Measurements from ENCODE around the gene RPGRIP1. TPM values are rescaled to one million over a fixed set of nuclear protein-coding genes. Genes with fewer than 3 reads are reported as not detected.
"Not testable (repeated sequence)": the region's sequence is repeated elsewhere in the genome, so short reads cannot be mapped to it uniquely, and the experiment has no call there.

The RPGRIP1 gene
- total RNA-seq, 2 donors from 2014 or later = 0.09 to 6.8 TPM

GRCh38 chr14:21252149-21252548 lies 27.7 kb upstream of the RPGRIP1 start:
- peaks cover 8% of the 10 kb centered on the region for H3K4me1 ChIP-seq (replicated peaks)
- peaks cover 0 to 5% of the 10 kb centered on the region in 2 donors for H3K36me3 ChIP-seq
- intact Hi-C loops (cut with DNase I) = no loop called here
- H3K27me3 ChIP-seq (replicated peaks; ENCODE audit: insufficient read depth) = no peaks in the 10 kb centered on the region
- DNase-seq (ENCODE audit: low spot score) = no peak
- no peak overlapping the region for H3K4me3 ChIP-seq
- TF ChIP-seq POLR2A (IDR thresholded peaks at IDR 0.05) = no peak
- TF ChIP-seq CTCF (IDR thresholded peaks at IDR 0.05) = no peak
- no peak for TF ChIP-seq POLR2AphosphoS5 (IDR thresholded peaks at IDR 0.05)
- H3K27ac ChIP-seq = no peak overlapping the region
- no peaks in the 10 kb centered on the region for H3K9me3 ChIP-seq
- 86% methylated on average over 2 of the region's 2 CpGs for WGBS

GRCh38 chr14:21255385-21256101 lies 24.3 kb upstream of the RPGRIP1 start:
- Histone ChIP-seq H3K27ac (no peak overlapping the region), H3K36me3 (peaks cover 0 to 5% of the 10 kb centered on the region in 2 donors), H3K27me3 (replicated peaks; ENCODE audit: insufficient read depth) (no peaks in the 10 kb centered on the region), H3K4me1 (replicated peaks) (peaks cover 8% of the 10 kb centered on the region), H3K4me3 (no peak overlapping the region), H3K9me3 (no peaks in the 10 kb centered on the region)
- intact Hi-C loops (cut with DNase I) = no loop called here
- TF ChIP-seq POLR2AphosphoS5 (IDR thresholded peaks at IDR 0.05) = no peak
- no peak for TF ChIP-seq CTCF (IDR thresholded peaks at IDR 0.05)
- no peak for TF ChIP-seq POLR2A (IDR thresholded peaks at IDR 0.05)
- DNase-seq (ENCODE audit: low spot score) = no peak
- WGBS = 54% methylated on average over 4 of the region's 4 CpGs

- H3K27me3 ChIP-seq (replicated peaks; ENCODE audit: insufficient read depth); H3K36me3 ChIP-seq; DNase-seq (ENCODE audit: low spot score); H3K9me3 ChIP-seq; H3K27ac ChIP-seq; intact Hi-C loops (cut with DNase I); H3K4me1 ChIP-seq (replicated peaks); H3K4me3 ChIP-seq: not testable (repeated sequence)
- WGBS = 93% methylated on average over 8 of the region's 8 CpGs
Measured at GRCh38 chr14:21256102-21256447, 23.8 kb upstream of the RPGRIP1 start.

- intact Hi-C loops (cut with DNase I) = no loop called here
- H3K9me3 ChIP-seq = no peaks in the 10 kb centered on the region
- 92% methylated on average over 10 of the region's 10 CpGs for WGBS
- no peak overlapping the region for H3K27ac ChIP-seq
- peaks cover 8% of the 10 kb centered on the region for H3K4me1 ChIP-seq (replicated peaks)
- H3K36me3 ChIP-seq = peaks cover 0 to 5% of the 10 kb centered on the region in 2 donors
- no peak for TF ChIP-seq POLR2A (IDR thresholded peaks at IDR 0.05)
- no peak for TF ChIP-seq POLR2AphosphoS5 (IDR thresholded peaks at IDR 0.05)
- no peak for TF ChIP-seq CTCF (IDR thresholded peaks at IDR 0.05)
- H3K27me3 ChIP-seq (replicated peaks; ENCODE audit: insufficient read depth) = no peaks in the 10 kb centered on the region
- H3K4me3 ChIP-seq = no peak overlapping the region
- no peak for DNase-seq (ENCODE audit: low spot score)
Measured at GRCh38 chr14:21256539-21257393, 23.1 kb upstream of the RPGRIP1 start.

GRCh38 chr14:21257394-21257909 lies 22.4 kb upstream of the RPGRIP1 start:
- H3K4me1 ChIP-seq (replicated peaks) = peaks cover 6% of the 10 kb centered on the region
- no peaks in the 10 kb centered on the region for H3K9me3 ChIP-seq
- TF ChIP-seq CTCF (IDR thresholded peaks at IDR 0.05) (no peak), POLR2A (IDR thresholded peaks at IDR 0.05) (no peak), POLR2AphosphoS5 (IDR thresholded peaks at IDR 0.05) (no peak)
- WGBS = 37% methylated on average over 7 of the region's 7 CpGs
- H3K36me3 ChIP-seq = peaks cover 0 to 5% of the 10 kb centered on the region in 2 donors
- DNase-seq (ENCODE audit: low spot score) = no peak
- no peak overlapping the region for H3K27ac ChIP-seq
- H3K27me3 ChIP-seq (replicated peaks; ENCODE audit: insufficient read depth) = no peaks in the 10 kb centered on the region
- intact Hi-C loops (cut with DNase I) = no loop called here
- no peak overlapping the region for H3K4me3 ChIP-seq

Measured in prostate gland (tissue), 2 donors.